Measurements from ENCODE around the gene NCK1. TPM values are rescaled to one million over a fixed set of nuclear protein-coding genes. Genes with fewer than 3 reads are reported as not detected.
"Not testable (repeated sequence)": the region's sequence is repeated elsewhere in the genome, so short reads cannot be mapped to it uniquely, and the experiment has no call there.

Gene NCK1
- total RNA-seq, 1 donor, result 66.1 TPM

DNA sequence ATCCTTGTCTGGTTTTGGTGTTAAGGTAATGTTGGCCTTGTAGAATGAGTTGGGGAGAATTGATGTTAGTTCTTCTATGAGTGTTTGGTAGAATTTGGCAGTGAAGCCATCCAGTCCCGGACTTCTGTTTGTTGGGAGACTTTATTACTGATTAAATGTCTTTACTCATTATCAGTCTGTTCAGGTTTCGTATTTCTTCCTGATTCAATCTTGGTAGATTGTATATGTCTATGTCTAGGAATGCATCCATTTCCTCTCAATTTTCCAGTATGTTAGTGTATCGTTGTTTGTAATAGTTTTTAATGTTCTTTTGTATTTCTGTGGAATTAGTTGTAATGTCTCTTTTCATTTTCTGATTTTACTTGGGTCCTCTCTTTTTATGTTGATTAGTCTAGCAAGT is 39.4 kb downstream of the NCK1 start:
- H3K4me3 ChIP-seq (ENCODE audit: low read depth, low read length), result no peak overlapping the region
- no peak for DNase-seq (ENCODE audit: low read depth)
- TF ChIP-seq, protein P1, sequence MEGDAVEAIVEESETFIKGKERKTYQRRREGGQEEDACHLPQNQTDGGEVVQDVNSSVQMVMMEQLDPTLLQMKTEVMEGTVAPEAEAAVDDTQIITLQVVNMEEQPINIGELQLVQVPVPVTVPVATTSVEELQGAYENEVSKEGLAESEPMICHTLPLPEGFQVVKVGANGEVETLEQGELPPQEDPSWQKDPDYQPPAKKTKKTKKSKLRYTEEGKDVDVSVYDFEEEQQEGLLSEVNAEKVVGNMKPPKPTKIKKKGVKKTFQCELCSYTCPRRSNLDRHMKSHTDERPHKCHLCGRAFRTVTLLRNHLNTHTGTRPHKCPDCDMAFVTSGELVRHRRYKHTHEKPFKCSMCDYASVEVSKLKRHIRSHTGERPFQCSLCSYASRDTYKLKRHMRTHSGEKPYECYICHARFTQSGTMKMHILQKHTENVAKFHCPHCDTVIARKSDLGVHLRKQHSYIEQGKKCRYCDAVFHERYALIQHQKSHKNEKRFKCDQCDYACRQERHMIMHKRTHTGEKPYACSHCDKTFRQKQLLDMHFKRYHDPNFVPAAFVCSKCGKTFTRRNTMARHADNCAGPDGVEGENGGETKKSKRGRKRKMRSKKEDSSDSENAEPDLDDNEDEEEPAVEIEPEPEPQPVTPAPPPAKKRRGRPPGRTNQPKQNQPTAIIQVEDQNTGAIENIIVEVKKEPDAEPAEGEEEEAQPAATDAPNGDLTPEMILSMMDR (IDR thresholded peaks at IDR 0.05; ENCODE audit: insufficient read depth, low read depth, low read length), result no peak

GRCh38 chr3:136902530-136902929 is 40.5 kb downstream of the NCK1 start:
- not testable (repeated sequence) for H3K4me3 ChIP-seq (ENCODE audit: low read depth, low read length); DNase-seq (ENCODE audit: low read depth)

DNA sequence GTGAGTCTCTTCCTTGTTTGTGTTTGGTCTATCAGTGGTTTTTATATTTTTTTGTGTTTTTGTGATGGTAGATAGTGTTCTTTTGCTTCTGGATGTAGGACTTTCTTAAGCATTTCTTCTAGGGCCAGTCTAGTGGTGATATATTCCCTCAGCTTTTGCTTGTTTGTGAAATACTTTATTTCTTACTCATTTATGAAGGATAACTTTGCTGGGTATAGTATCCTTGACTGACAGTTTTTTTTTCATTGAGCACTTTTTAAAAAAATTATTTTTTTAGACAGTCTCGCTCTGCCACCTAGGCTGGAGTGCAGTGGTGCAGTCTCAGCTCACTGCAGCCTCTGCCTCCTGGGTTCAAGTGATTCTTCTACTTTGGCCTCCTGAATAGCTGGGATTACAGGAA is 41.9 kb downstream of the NCK1 start:
- no peak for DNase-seq (ENCODE audit: low read depth)
- no peak overlapping the region for H3K4me3 ChIP-seq (ENCODE audit: low read depth, low read length)
- TF ChIP-seq, protein P1 (IDR thresholded peaks at IDR 0.05; ENCODE audit: insufficient read depth, low read depth, low read length), result no peak

GRCh38 chr3:136904746-136905145 is 42.7 kb downstream of the NCK1 start:
- TF ChIP-seq, protein P1 (IDR thresholded peaks at IDR 0.05; ENCODE audit: insufficient read depth, low read depth, low read length), result no peak
- no peak for DNase-seq (ENCODE audit: low read depth)
- no peak overlapping the region for H3K4me3 ChIP-seq (ENCODE audit: low read depth, low read length)

DNA sequence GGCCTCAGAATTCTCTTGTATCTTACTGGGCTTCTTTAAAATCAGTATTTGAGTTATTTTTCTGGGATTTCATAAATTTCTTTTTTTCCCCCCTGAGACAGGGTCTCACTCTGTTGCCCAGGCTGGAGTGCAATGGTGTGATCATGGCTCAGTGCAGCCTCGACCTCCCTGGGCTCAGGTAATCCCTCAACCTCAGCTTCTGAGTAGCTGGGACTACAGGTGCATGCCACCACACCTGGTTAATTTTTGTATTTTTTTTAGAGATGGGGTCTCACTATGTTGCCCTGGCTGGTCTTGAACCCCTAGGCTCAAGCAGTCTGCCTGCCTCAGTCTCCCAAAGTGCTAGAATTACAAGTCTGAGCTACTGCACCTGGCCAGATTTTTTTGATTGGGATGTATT is 43.5 kb downstream of the NCK1 start:
- TF ChIP-seq, protein P1 (IDR thresholded peaks at IDR 0.05; ENCODE audit: insufficient read depth, low read depth, low read length), result no peak
- H3K4me3 ChIP-seq (ENCODE audit: low read depth, low read length), result no peak overlapping the region
- DNase-seq (ENCODE audit: low read depth), result no peak

- no peak overlapping the region for H3K4me3 ChIP-seq (ENCODE audit: low read depth, low read length)
- TF ChIP-seq, protein P1 (IDR thresholded peaks at IDR 0.05; ENCODE audit: insufficient read depth, low read depth, low read length), result no peak
- no peak for DNase-seq (ENCODE audit: low read depth)
Observed at GRCh38 chr3:136906725-136907124, 44.7 kb downstream of the NCK1 start.

GRCh38 chr3:136908297-136908696 is 46.3 kb downstream of the NCK1 start:
- TF ChIP-seq, protein P1 (IDR thresholded peaks at IDR 0.05; ENCODE audit: insufficient read depth, low read depth, low read length), result no peak
- H3K4me3 ChIP-seq (ENCODE audit: low read depth, low read length), result no peak overlapping the region
- no peak for DNase-seq (ENCODE audit: low read depth)
